Hepatocyte (in vitro differentiated cells): ENCODE results near the gene CA11.

ENCODE experiments used
- CTCF ChIP-seq: fragments of 200-600 bp; sonication (generic); IDR thresholded peaks from 2 replicates; pipeline ENCODE4 v1.5.1; 2016; ENCODE audit warnings: antibody characterized with exemption, mild to moderate bottlenecking; ENCODE audit not compliant: poor library complexity
- EZH2 ChIP-seq: fragments of 200-600 bp; sonication (generic); IDR thresholded peaks from 2 replicates; pipeline ENCODE4 v1.6.1; 2016; ENCODE audit warnings: antibody characterized with exemption, mild to moderate bottlenecking, borderline replicate concordance
- EZH2phosphoT487 ChIP-seq: fragments of 200-600 bp; sonication (generic); IDR thresholded peaks from one replicate; pipeline ENCODE4 v1.6.1; 2018; ENCODE audit warnings: antibody characterized with exemption, mild to moderate bottlenecking, low read depth, moderate library complexity; ENCODE audit not compliant: unreplicated experiment, severe bottlenecking

GRCh38 chr19:48598996-48599700 lies 46.8 kb downstream of the CA11 start:
- TF ChIP-seq EZH2 (no peak), CTCF (no peak), EZH2phosphoT487 (no peak)
